ENCODE measurements around the gene KCND3. TPM values are rescaled to one million over a fixed set of nuclear protein-coding genes. Genes with fewer than 3 reads are reported as not detected.

The KCND3 gene
- total RNA-seq, 1 donor from 2014 or later: 0.81 TPM

DNA sequence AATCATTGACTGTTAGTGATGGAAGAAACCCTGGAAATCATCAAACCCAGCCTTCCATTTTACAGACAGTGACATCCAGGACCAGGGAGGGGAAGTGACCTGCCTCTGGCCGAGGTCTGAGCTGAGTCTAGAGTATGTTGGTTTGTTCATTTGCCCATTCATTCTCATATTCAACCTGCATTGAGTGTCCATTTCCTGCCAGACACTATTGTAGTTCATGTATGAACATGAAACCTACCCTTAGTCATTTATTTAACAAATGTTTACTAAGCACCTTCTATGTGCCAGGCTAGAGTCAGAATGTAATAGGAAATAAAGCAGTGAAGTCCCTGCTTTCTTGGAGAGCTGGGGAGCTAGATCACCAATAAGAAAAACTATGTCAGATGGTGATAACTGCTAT, 51.3 kb downstream of the KCND3 start:
- H3K27ac Mint-ChIP-seq: no peak overlapping the region
- no peaks in the 10 kb centered on the region for H3K36me3 Mint-ChIP-seq (ENCODE audit: insufficient read depth)
- no peaks in the 10 kb centered on the region for H3K4me1 Mint-ChIP-seq (ENCODE audit: low read depth)
- H3K9me3 Mint-ChIP-seq (ENCODE audit: low read depth): no peaks in the 10 kb centered on the region
- H3K27me3 Mint-ChIP-seq: no peaks in the 10 kb centered on the region
- H3K4me3 Mint-ChIP-seq (ENCODE audit: low read depth): no peak overlapping the region
- TF ChIP-seq, protein P1, sequence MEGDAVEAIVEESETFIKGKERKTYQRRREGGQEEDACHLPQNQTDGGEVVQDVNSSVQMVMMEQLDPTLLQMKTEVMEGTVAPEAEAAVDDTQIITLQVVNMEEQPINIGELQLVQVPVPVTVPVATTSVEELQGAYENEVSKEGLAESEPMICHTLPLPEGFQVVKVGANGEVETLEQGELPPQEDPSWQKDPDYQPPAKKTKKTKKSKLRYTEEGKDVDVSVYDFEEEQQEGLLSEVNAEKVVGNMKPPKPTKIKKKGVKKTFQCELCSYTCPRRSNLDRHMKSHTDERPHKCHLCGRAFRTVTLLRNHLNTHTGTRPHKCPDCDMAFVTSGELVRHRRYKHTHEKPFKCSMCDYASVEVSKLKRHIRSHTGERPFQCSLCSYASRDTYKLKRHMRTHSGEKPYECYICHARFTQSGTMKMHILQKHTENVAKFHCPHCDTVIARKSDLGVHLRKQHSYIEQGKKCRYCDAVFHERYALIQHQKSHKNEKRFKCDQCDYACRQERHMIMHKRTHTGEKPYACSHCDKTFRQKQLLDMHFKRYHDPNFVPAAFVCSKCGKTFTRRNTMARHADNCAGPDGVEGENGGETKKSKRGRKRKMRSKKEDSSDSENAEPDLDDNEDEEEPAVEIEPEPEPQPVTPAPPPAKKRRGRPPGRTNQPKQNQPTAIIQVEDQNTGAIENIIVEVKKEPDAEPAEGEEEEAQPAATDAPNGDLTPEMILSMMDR (IDR thresholded peaks at IDR 0.05; ENCODE audit: unreplicated experiment): no peak
- no peak for DNase-seq (ENCODE audit: low spot score, unreplicated experiment)

DNA sequence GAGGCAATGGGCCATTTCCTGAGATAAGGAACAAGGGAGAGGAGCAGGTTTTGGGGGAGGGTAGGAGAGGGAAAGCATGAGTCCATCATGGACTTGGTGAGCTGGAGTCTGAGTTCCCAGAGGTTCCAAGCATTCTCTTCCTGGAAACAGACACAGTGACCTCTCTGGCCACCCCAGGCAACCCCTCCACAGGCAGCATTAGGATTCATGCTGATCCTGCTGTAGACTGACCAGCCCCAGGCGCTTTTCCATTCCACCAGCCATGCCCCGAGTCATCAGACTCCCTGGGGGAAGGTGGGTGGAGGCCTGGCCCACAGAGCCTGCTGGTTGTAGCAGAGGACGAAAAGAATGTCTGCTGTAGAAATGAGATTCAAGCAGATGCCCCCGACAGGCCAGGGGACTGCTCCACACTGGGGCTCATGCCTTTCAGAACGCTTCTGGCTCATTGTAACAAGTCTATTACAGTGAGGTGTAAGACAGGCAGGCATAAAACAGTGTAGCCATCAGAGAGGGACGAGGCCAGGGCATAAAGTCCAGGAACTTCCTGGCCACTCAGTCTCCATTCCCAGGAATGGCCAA, 52.2 kb downstream of the KCND3 start:
- no peak for DNase-seq (ENCODE audit: low spot score, unreplicated experiment)
- Mint-ChIP-seq H3K4me1 (ENCODE audit: low read depth) (no peaks in the 10 kb centered on the region), H3K27ac (no peak overlapping the region), H3K27me3 (no peaks in the 10 kb centered on the region), H3K9me3 (ENCODE audit: low read depth) (no peaks in the 10 kb centered on the region), H3K4me3 (ENCODE audit: low read depth) (no peak overlapping the region), H3K36me3 (ENCODE audit: insufficient read depth) (no peaks in the 10 kb centered on the region)
- TF ChIP-seq, protein P1 (IDR thresholded peaks at IDR 0.05; ENCODE audit: unreplicated experiment): no peak

DNA sequence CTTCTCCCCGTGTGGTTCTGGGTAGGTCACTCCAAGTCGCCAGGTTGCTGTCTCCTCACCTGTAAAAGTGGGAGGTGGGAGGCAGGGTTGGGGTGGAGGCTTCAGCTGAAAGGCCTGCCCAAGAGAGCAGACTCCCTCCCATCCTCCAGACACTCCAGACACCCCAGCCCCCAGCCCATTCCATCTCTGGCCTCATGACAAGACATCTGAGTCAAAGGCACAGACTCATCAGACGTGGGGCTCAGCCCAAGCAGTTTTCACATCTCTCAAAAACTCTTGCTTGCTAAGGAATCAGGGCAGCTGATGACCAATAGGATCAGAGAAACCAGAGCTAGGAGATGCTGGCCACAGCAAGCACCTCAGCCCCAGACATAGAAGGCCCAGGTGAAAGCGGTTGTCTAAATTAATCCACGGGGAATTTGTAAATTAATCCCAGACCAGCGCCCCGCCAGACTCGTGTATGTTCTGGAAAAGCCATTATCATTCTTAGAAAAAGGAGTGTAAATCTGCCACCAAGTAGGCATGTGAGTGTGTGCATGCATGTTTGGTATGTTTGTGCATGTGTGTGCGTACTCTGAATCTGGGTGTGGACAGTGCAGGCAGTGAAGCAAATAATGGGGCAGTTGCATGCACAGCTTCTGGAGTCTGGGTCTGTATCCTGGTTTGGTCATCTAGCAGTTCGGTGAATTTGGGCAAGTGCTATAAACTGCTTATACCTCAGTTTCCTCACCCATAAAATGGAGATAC, 55.2 kb downstream of the KCND3 start:
- TF ChIP-seq, protein P1 (IDR thresholded peaks at IDR 0.05; ENCODE audit: unreplicated experiment): no peak
- no peak for DNase-seq (ENCODE audit: low spot score, unreplicated experiment)
- Mint-ChIP-seq H3K9me3 (ENCODE audit: low read depth) (no peaks in the 10 kb centered on the region), H3K27ac (no peak overlapping the region), H3K4me1 (ENCODE audit: low read depth) (no peaks in the 10 kb centered on the region), H3K4me3 (ENCODE audit: low read depth) (no peak overlapping the region), H3K36me3 (ENCODE audit: insufficient read depth) (no peaks in the 10 kb centered on the region), H3K27me3 (peaks cover 5% of the 10 kb centered on the region)

DNA sequence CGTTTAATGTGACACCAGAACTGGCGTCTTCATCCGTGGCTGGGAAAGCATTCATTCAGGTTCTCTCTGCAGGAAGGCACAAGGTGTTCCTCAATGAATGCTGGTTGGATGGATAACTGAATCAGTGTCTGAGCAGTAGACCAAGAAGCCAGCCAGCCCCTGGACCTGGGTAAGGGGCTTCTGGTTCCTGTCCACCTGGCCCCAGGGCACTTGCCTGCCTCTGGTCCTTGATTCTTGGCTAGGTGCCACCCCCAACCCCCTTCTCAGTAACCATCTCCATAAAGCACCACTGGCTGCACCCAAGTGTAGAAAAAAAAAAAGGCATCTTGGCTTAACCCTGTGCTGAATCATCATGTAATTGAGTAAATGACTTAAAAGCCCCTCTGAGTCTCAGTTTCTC, 59.1 kb downstream of the KCND3 start:
- no peaks in the 10 kb centered on the region for H3K4me1 Mint-ChIP-seq (ENCODE audit: low read depth)
- H3K27ac Mint-ChIP-seq: no peak overlapping the region
- H3K36me3 Mint-ChIP-seq (ENCODE audit: insufficient read depth): no peaks in the 10 kb centered on the region
- H3K27me3 Mint-ChIP-seq: peaks cover 8% of the 10 kb centered on the region
- no peaks in the 10 kb centered on the region for H3K9me3 Mint-ChIP-seq (ENCODE audit: low read depth)
- TF ChIP-seq, protein P1 (IDR thresholded peaks at IDR 0.05; ENCODE audit: unreplicated experiment): no peak
- no peak overlapping the region for H3K4me3 Mint-ChIP-seq (ENCODE audit: low read depth)
- DNase-seq (ENCODE audit: low spot score, unreplicated experiment): no peak

DNA sequence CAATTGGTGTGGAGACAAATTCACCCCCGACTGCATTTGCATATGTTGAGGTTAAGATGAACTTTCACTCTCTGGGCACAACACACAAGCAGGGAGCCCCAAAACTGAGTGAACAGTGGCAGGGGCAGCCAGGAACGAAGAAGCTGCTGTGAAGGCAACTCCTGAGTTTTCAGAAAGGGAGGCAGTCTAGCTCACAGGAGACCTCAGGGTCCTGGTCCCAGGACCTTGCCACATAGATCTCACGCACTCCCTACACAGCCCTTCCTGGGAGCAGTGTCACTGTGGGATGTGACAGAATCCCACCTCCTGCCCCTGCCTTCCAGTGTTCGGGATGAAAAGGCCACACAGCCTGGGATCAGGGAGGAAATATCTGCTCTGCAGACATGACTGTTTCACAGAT, 60.9 kb downstream of the KCND3 start:
- Mint-ChIP-seq H3K27ac (no peak overlapping the region), H3K4me3 (ENCODE audit: low read depth) (no peak overlapping the region), H3K27me3 (peaks cover 8% of the 10 kb centered on the region), H3K4me1 (ENCODE audit: low read depth) (no peaks in the 10 kb centered on the region), H3K9me3 (ENCODE audit: low read depth) (no peaks in the 10 kb centered on the region), H3K36me3 (ENCODE audit: insufficient read depth) (no peaks in the 10 kb centered on the region)
- no peak for DNase-seq (ENCODE audit: low spot score, unreplicated experiment)
- TF ChIP-seq, protein P1 (IDR thresholded peaks at IDR 0.05; ENCODE audit: unreplicated experiment): no peak

Measured in progenitor cell of endocrine pancreas (in vitro differentiated cells).